GM18861 (cell line): ENCODE measurements around the gene SYT8.

Experiments
- ATAC-seq: cut with Tn5 transposase; IDR thresholded peaks from one replicate; pipeline ENCODE4 v1.9.1; 2021; ENCODE audit not compliant: unreplicated experiment

The SYT8 gene

GRCh38 chr11:1857064-1857463 lies 22.3 kb downstream of the SYT8 start:
- ATAC-seq, result no peak

GRCh38 chr11:1858154-1858553 lies 23.4 kb downstream of the SYT8 start:
- no peak for ATAC-seq

GRCh38 chr11:1858576-1858975 lies 23.8 kb downstream of the SYT8 start:
- ATAC-seq, result no peak

- ATAC-seq, result no peak
These were observed 24.2 kb downstream of the SYT8 start for GRCh38 chr11:1859004-1859403.

- ATAC-seq, result no peak
These were observed 25.3 kb downstream of the SYT8 start for GRCh38 chr11:1860108-1860507.

- no peak for ATAC-seq
These were observed 26.9 kb downstream of the SYT8 start for GRCh38 chr11:1861435-1862411.

GRCh38 chr11:1862588-1863351 lies 28.0 kb downstream of the SYT8 start:
- no peak for ATAC-seq

GRCh38 chr11:1863352-1864216 lies 28.8 kb downstream of the SYT8 start:
- ATAC-seq, result no peak

GRCh38 chr11:1864231-1864630 lies 29.4 kb downstream of the SYT8 start:
- no peak for ATAC-seq

GRCh38 chr11:1864831-1865665 lies 30.3 kb downstream of the SYT8 start:
- no peak for ATAC-seq

- ATAC-seq, result no peak
These were observed 31.4 kb downstream of the SYT8 start for GRCh38 chr11:1866226-1866625.

- no peak for ATAC-seq
These were observed 32.0 kb downstream of the SYT8 start for GRCh38 chr11:1866776-1867175.

GRCh38 chr11:1867381-1867780 lies 32.6 kb downstream of the SYT8 start:
- no peak for ATAC-seq

GRCh38 chr11:1868056-1868635 lies 33.4 kb downstream of the SYT8 start:
- no peak for ATAC-seq

GRCh38 chr11:1868636-1869291 lies 34.0 kb downstream of the SYT8 start:
- ATAC-seq, result no peak

GRCh38 chr11:1869427-1870325 lies 34.9 kb downstream of the SYT8 start:
- ATAC-seq, result no peak

GRCh38 chr11:1870326-1870696 lies 35.5 kb downstream of the SYT8 start:
- ATAC-seq, result no peak

- no peak for ATAC-seq
These were observed 36.1 kb downstream of the SYT8 start for GRCh38 chr11:1870721-1871466.
